Thoracic aorta (tissue), 2 donors: Measurements from ENCODE around the gene TTC3. TPM values are rescaled to one million over a fixed set of nuclear protein-coding genes. Genes with fewer than 3 reads are reported as not detected.

ENCODE experiments used
- ATAC-seq: fragments of 150-250 bp; one replicate; pipeline ENCODE4 v1.8.0; 2017; ENCODE audit warnings: low read depth; ENCODE audit not compliant: insufficient number of reproducible peaks, low FRiP score
- DNase-seq: peaks from one replicate; pipeline ENCODE4 v3.0.0-alpha.2; 2020; ENCODE audit warnings: low spot score
- H3K27ac ChIP-seq, 2 donors: fragments of 200-600 bp; sonication (generic); 1 replicate in 1 of 2; 2 replicates in 1 of 2; pipeline ENCODE4 v1.5.1; 2016; ENCODE audit warnings: mild to moderate bottlenecking in 2 of 2, moderate library complexity in 2 of 2
- H3K27me3 ChIP-seq: fragments of 200-600 bp; sonication (generic); replicated peaks from 2 replicates; pipeline ENCODE4 v1.6.0; 2016; ENCODE audit warnings: mild to moderate bottlenecking; ENCODE audit not compliant: insufficient read depth
- H3K36me3 ChIP-seq: fragments of 200-600 bp; sonication (generic); one replicate; pipeline ENCODE4 v1.5.1; 2016
- H3K4me1 ChIP-seq, 2 donors: fragments of 200-600 bp; sonication (generic); 1 replicate in 1 of 2; 2 replicates in 1 of 2; pipeline versions ENCODE4 v1.5.1 to v1.6.0; 2016; ENCODE audit warnings: low read depth in 2 of 2, mild to moderate bottlenecking in 1 of 2; ENCODE audit not compliant: control insufficient read depth in 1 of 2
- H3K4me3 ChIP-seq: fragments of 200-600 bp; sonication (generic); 2 replicates; pipeline ENCODE4 v1.5.1; 2016; ENCODE audit warnings: mild to moderate bottlenecking
- H3K9me3 ChIP-seq: fragments of 200-600 bp; sonication (generic); 2 replicates; pipeline ENCODE4 v1.5.1; 2016
- CTCF ChIP-seq: fragments of 200-600 bp; sonication (generic); IDR thresholded peaks from one replicate; pipeline ENCODE4 v1.5.1; 2019; ENCODE audit warnings: antibody characterized with exemption
- total RNA-seq, 2 donors: library from RNA; depleted of rRNA; stranded (reverse); fragments of >200 nt; gene quantifications; one replicate each; pipeline versions ENCODE4 v1.1.0 to v1.2.3, GENCODE V29; 2016

The TTC3 gene
- total RNA-seq, 2 donors from 2014 or later = 85.2 to 115 TPM

GRCh38 chr21:37231249-37231645 is 158.2 kb downstream of the TTC3 start:
- no peak for DNase-seq

GRCh38 chr21:37231671-37232070 is 158.6 kb downstream of the TTC3 start:
- DNase-seq = no peak
- ATAC-seq = no peak
- Histone ChIP-seq H3K4me3 (no peak overlapping the region), H3K27me3 (no peaks in the 10 kb centered on the region), H3K36me3 (peaks cover 47% of the 10 kb centered on the region), H3K9me3 (no peaks in the 10 kb centered on the region), H3K4me1 (no peaks in the 10 kb centered on the region), H3K27ac (no peak overlapping the region)
- TF ChIP-seq CTCF = no peak

More at GRCh38 chr21:37231249-37231645, 158.2 kb downstream of the TTC3 start:
- no peak for TF ChIP-seq CTCF
- H3K27ac ChIP-seq = no peak overlapping the region
- H3K9me3 ChIP-seq = no peaks in the 10 kb centered on the region
- no peaks in the 10 kb centered on the region for H3K27me3 ChIP-seq
- no peaks in the 10 kb centered on the region for H3K4me1 ChIP-seq
- no peak overlapping the region for H3K4me3 ChIP-seq
- no peak for ATAC-seq
- H3K36me3 ChIP-seq = peaks cover 51% of the 10 kb centered on the region

GRCh38 chr21:37232274-37233018 is 159.4 kb downstream of the TTC3 start:
- TF ChIP-seq CTCF = no peak
- H3K36me3 ChIP-seq = peaks cover 45% of the 10 kb centered on the region
- H3K4me3 ChIP-seq = no peak overlapping the region
- no peaks in the 10 kb centered on the region for H3K4me1 ChIP-seq
- no peak overlapping the region for H3K27ac ChIP-seq
- H3K9me3 ChIP-seq = no peaks in the 10 kb centered on the region
- ATAC-seq = no peak
- no peaks in the 10 kb centered on the region for H3K27me3 ChIP-seq
- DNase-seq = no peak

- Histone ChIP-seq H3K9me3 (no peaks in the 10 kb centered on the region), H3K4me3 (no peak overlapping the region), H3K27ac (no peak overlapping the region), H3K4me1 (no peaks in the 10 kb centered on the region), H3K36me3 (peaks cover 43% of the 10 kb centered on the region), H3K27me3 (no peaks in the 10 kb centered on the region)
- ATAC-seq (no peak), DNase-seq (no peak)
- TF ChIP-seq CTCF = no peak
Measured at GRCh38 chr21:37233551-37234146, 160.6 kb downstream of the TTC3 start.

- no peak for DNase-seq
- H3K27me3 ChIP-seq = no peaks in the 10 kb centered on the region
- H3K4me3 ChIP-seq = no peak overlapping the region
- no peaks in the 10 kb centered on the region for H3K4me1 ChIP-seq
- peaks cover 29% of the 10 kb centered on the region for H3K36me3 ChIP-seq
- no peak overlapping the region for H3K27ac ChIP-seq
- H3K9me3 ChIP-seq = no peaks in the 10 kb centered on the region
- TF ChIP-seq CTCF = no peak
- ATAC-seq = no peak
Measured at GRCh38 chr21:37237346-37237745, 164.3 kb downstream of the TTC3 start.
